Transverse colon (tissue), 3 donors: Measurements from ENCODE around the gene CDCA3.

Experiments used
- CTCF ChIP-seq, 5 experiments: fragments of 200-600 bp in 3 of 5; fragments of 450-650 bp in 2 of 5; sonication (generic) in 3 of 5; IDR thresholded peaks; 1 replicate in 2 of 5; 2 replicates in 3 of 5; pipeline ENCODE4 v1.5.1; 2016 to 2017; ENCODE audit warnings: antibody characterized with exemption in 5 of 5, inconsistent platforms in 3 of 5, mild to moderate bottlenecking in 2 of 5, moderate library complexity in 1 of 5
- POLR2A ChIP-seq: fragments of 450-650 bp; IDR thresholded peaks from one replicate; pipeline ENCODE4 v1.6.1; 2016; ENCODE audit warnings: antibody characterized with exemption, mild to moderate bottlenecking, moderate library complexity

GRCh38 chr12:6894321-6894720, 43.2 kb upstream of the CDCA3 start:
- no peak for TF ChIP-seq POLR2A
- no peak for TF ChIP-seq CTCF (IDR thresholded peaks at IDR 0.05)
